RPMI8226 (cell line): ENCODE data around the gene PIK3R2.
"Not testable (repeated sequence)": the region's sequence is repeated elsewhere in the genome, so short reads cannot be mapped to it uniquely, and the experiment has no call there.

Experiments used
- DNase-seq: peaks from one replicate; pipeline ENCODE4 v3.0.0-alpha.2; 2015

Gene PIK3R2

GRCh38 chr19:18152817-18153555 lies at the start of gene PIK3R2:
PIK3R2 (plus strand) TSS chr19:18153163; CDS start chr19:18155880, 2,717 bp downstream.
- DNase-seq = peak; percentile 99

GRCh38 chr19:18104793-18105131 lies 48.2 kb upstream of the PIK3R2 start:
- DNase-seq = no peak

GRCh38 chr19:18105259-18105658 lies 47.7 kb upstream of the PIK3R2 start:
- DNase-seq = not testable (repeated sequence)

- no peak for DNase-seq
These were observed 45.7 kb upstream of the PIK3R2 start for GRCh38 chr19:18107235-18107634.

GRCh38 chr19:18108897-18109296 lies 44.1 kb upstream of the PIK3R2 start:
- no peak for DNase-seq

GRCh38 chr19:18109341-18109732 lies 43.6 kb upstream of the PIK3R2 start:
- no peak for DNase-seq

- DNase-seq = peak; percentile 54
These were observed 43.0 kb upstream of the PIK3R2 start for GRCh38 chr19:18109733-18110608.

GRCh38 chr19:18110609-18111232 lies 42.2 kb upstream of the PIK3R2 start:
- DNase-seq = no peak

GRCh38 chr19:18112989-18113478 lies 39.9 kb upstream of the PIK3R2 start:
- DNase-seq = peak; percentile 84

GRCh38 chr19:18113827-18114226 lies 39.1 kb upstream of the PIK3R2 start:
- no peak for DNase-seq

GRCh38 chr19:18114483-18114882 lies 38.5 kb upstream of the PIK3R2 start:
- DNase-seq = no peak

GRCh38 chr19:18117364-18117691 lies 35.6 kb upstream of the PIK3R2 start:
- DNase-seq = no peak

- peak; percentile 96 for DNase-seq
These were observed 35.1 kb upstream of the PIK3R2 start for GRCh38 chr19:18117692-18118378.

- no peak for DNase-seq
These were observed 34.4 kb upstream of the PIK3R2 start for GRCh38 chr19:18118420-18119012.

- DNase-seq = peak; percentile 64
These were observed 33.8 kb upstream of the PIK3R2 start for GRCh38 chr19:18119013-18119716.

GRCh38 chr19:18119717-18120105 lies 33.3 kb upstream of the PIK3R2 start:
- no peak for DNase-seq

GRCh38 chr19:18120127-18120526 lies 32.8 kb upstream of the PIK3R2 start:
- no peak for DNase-seq

GRCh38 chr19:18121166-18121565 lies 31.8 kb upstream of the PIK3R2 start:
- no peak for DNase-seq

GRCh38 chr19:18122424-18122823 lies 30.5 kb upstream of the PIK3R2 start:
- DNase-seq = no peak

GRCh38 chr19:18122860-18123795 lies 29.8 kb upstream of the PIK3R2 start:
- no peak for DNase-seq

GRCh38 chr19:18123819-18124218 lies 29.1 kb upstream of the PIK3R2 start:
- no peak for DNase-seq
